HEK293 (cell line): ENCODE data around the gene NAPB.

ENCODE experiments used
- BCL11A ChIP-seq: fragments of 450-650 bp; formaldehyde crosslinking; IDR thresholded peaks from 2 replicates; pipeline ENCODE4 v1.5.1; 2016; ENCODE audit warnings: low read depth, missing biosample characterization, missing genetic modification characterization
- GFI1B ChIP-seq: fragments of 450-650 bp; formaldehyde crosslinking; IDR thresholded peaks from 2 replicates; pipeline ENCODE4 v1.5.1; 2016; ENCODE audit warnings: missing biosample characterization, missing genetic modification characterization
- GLIS1 ChIP-seq: fragments of 450-650 bp; formaldehyde crosslinking; IDR thresholded peaks from 2 replicates; pipeline ENCODE4 v1.5.1; 2016; ENCODE audit warnings: missing biosample characterization, missing genetic modification characterization
- IKZF3 ChIP-seq: fragments of 450-650 bp; IDR thresholded peaks from 2 replicates; pipeline ENCODE4 v1.5.0; 2018; ENCODE audit warnings: missing biosample characterization, mild to moderate bottlenecking, missing genetic modification characterization, moderate library complexity
- KLF10 ChIP-seq: fragments of 450-650 bp; IDR thresholded peaks from 2 replicates; pipeline ENCODE4 v1.5.1; 2018; ENCODE audit warnings: missing biosample characterization, mild to moderate bottlenecking, missing genetic modification characterization
- PRDM6 ChIP-seq: fragments of 450-650 bp; formaldehyde crosslinking; IDR thresholded peaks from 2 replicates; pipeline ENCODE4 v1.5.1; 2017; ENCODE audit warnings: missing biosample characterization, missing genetic modification characterization
- RBAK ChIP-seq: fragments of 450-650 bp; formaldehyde crosslinking; IDR thresholded peaks from 2 replicates; pipeline ENCODE4 v1.5.1; 2016; ENCODE audit warnings: missing biosample characterization, missing genetic modification characterization
- SALL2 ChIP-seq: fragments of 450-650 bp; formaldehyde crosslinking; IDR thresholded peaks from 2 replicates; pipeline ENCODE4 v1.5.0; 2017; ENCODE audit warnings: missing biosample characterization, mild to moderate bottlenecking, missing genetic modification characterization, borderline replicate concordance
- SCRT2 ChIP-seq: fragments of 450-650 bp; formaldehyde crosslinking; IDR thresholded peaks from 2 replicates; pipeline ENCODE4 v1.5.1; 2016; ENCODE audit warnings: missing biosample characterization, missing genetic modification characterization
- SETDB1 ChIP-seq: IDR thresholded peaks from one replicate; pipeline ENCODE4 v1.6.1; 2017; ENCODE audit warnings: mild to moderate bottlenecking, low read length, moderate library complexity, mixed read lengths; ENCODE audit not compliant: insufficient read length
- YY1 ChIP-seq: fragments of 450-650 bp; formaldehyde crosslinking; IDR thresholded peaks from 2 replicates; pipeline ENCODE4 v1.5.1; 2018; ENCODE audit warnings: missing biosample characterization, missing genetic modification characterization
- ZBTB49 ChIP-seq: fragments of 450-650 bp; formaldehyde crosslinking; IDR thresholded peaks from 2 replicates; pipeline ENCODE4 v1.5.1; 2016; ENCODE audit warnings: missing biosample characterization, missing genetic modification characterization, low read depth
- ZBTB6 ChIP-seq: fragments of 450-650 bp; formaldehyde crosslinking; IDR thresholded peaks from 2 replicates; pipeline ENCODE4 v1.5.1; 2017; ENCODE audit warnings: missing biosample characterization, missing genetic modification characterization
- ZNF16 ChIP-seq: fragments of 450-650 bp; formaldehyde crosslinking; IDR thresholded peaks from 2 replicates; pipeline ENCODE4 v1.5.1; 2016; ENCODE audit warnings: low read depth, missing biosample characterization, missing genetic modification characterization
- ZNF26 ChIP-seq: fragments of 450-650 bp; formaldehyde crosslinking; IDR thresholded peaks from 2 replicates; pipeline ENCODE4 v1.5.1; 2016; ENCODE audit warnings: missing biosample characterization, missing genetic modification characterization
- ZNF266 ChIP-seq: fragments of 450-650 bp; formaldehyde crosslinking; IDR thresholded peaks from 2 replicates; pipeline ENCODE4 v1.5.1; 2016; ENCODE audit warnings: missing biosample characterization, missing genetic modification characterization, low read depth
- ZNF354C ChIP-seq: fragments of 450-650 bp; formaldehyde crosslinking; IDR thresholded peaks from 2 replicates; pipeline ENCODE4 v1.5.1; 2016; ENCODE audit warnings: missing biosample characterization, missing genetic modification characterization, low read depth, borderline replicate concordance
- ZNF48 ChIP-seq: fragments of 450-650 bp; formaldehyde crosslinking; IDR thresholded peaks from 2 replicates; pipeline ENCODE4 v1.5.1; 2016; ENCODE audit warnings: missing biosample characterization, missing genetic modification characterization
- ZNF488 ChIP-seq: fragments of 450-650 bp; formaldehyde crosslinking; IDR thresholded peaks from 2 replicates; pipeline ENCODE4 v1.5.1; 2016; ENCODE audit warnings: missing biosample characterization, missing genetic modification characterization
- ZNF513 ChIP-seq: fragments of 450-650 bp; IDR thresholded peaks from 2 replicates; pipeline ENCODE4 v1.5.1; 2018; ENCODE audit warnings: missing biosample characterization, missing genetic modification characterization
- ZNF621 ChIP-seq: fragments of 450-650 bp; formaldehyde crosslinking; IDR thresholded peaks from 2 replicates; pipeline ENCODE4 v1.5.1; 2017; ENCODE audit warnings: missing biosample characterization, missing genetic modification characterization
- ZNF76 ChIP-seq: fragments of 450-650 bp; formaldehyde crosslinking; IDR thresholded peaks from 2 replicates; pipeline ENCODE4; 2016; ENCODE audit warnings: low read depth, missing biosample characterization, missing genetic modification characterization, borderline replicate concordance
- ZSCAN16 ChIP-seq: fragments of 450-650 bp; formaldehyde crosslinking; IDR thresholded peaks from 2 replicates; pipeline ENCODE4 v1.5.1; 2016; ENCODE audit warnings: missing biosample characterization, missing genetic modification characterization
- TF ChIP-seq, protein P1 (sequence below): fragments of 450-650 bp; formaldehyde crosslinking; IDR thresholded peaks from 2 replicates; pipeline ENCODE4 v1.5.1; 2016; ENCODE audit warnings: missing biosample characterization, missing genetic modification characterization
- TF ChIP-seq, protein P2 (sequence below): fragments of 450-650 bp; formaldehyde crosslinking; IDR thresholded peaks from 2 replicates; pipeline ENCODE4 v1.5.1; 2016; ENCODE audit warnings: missing biosample characterization, missing genetic modification characterization

Gene NAPB

GRCh38 chr20:23350196-23350903 is 70.9 kb downstream of the NAPB start, which contains the start of gene NXT1 (continued):
- TF ChIP-seq ZBTB6 = no peak; the same call in 1 of the 2 replicates
- TF ChIP-seq ZNF48 (tag by site-specific recombination) = no peak
- TF ChIP-seq IKZF3 (tag by site-specific recombination) = peak; percentile 23; the same call in 1 of the 2 replicates
- no peak for TF ChIP-seq ZNF266 (tag by site-specific recombination)
- peak; percentile 86 for TF ChIP-seq SCRT2 (tag by site-specific recombination)
- TF ChIP-seq BCL11A (tag by site-specific recombination) = no peak
- TF ChIP-seq, protein P1, sequence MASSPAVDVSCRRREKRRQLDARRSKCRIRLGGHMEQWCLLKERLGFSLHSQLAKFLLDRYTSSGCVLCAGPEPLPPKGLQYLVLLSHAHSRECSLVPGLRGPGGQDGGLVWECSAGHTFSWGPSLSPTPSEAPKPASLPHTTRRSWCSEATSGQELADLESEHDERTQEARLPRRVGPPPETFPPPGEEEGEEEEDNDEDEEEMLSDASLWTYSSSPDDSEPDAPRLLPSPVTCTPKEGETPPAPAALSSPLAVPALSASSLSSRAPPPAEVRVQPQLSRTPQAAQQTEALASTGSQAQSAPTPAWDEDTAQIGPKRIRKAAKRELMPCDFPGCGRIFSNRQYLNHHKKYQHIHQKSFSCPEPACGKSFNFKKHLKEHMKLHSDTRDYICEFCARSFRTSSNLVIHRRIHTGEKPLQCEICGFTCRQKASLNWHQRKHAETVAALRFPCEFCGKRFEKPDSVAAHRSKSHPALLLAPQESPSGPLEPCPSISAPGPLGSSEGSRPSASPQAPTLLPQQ (tag by site-specific recombination) = 0 out of 2 replicates have a peak, but pooled peaks have one; percentile 19
- TF ChIP-seq SALL2 (tag by site-specific recombination) = no peak
- no peak for TF ChIP-seq SETDB1
- TF ChIP-seq ZSCAN16 (tag by site-specific recombination) = no peak
- no peak for TF ChIP-seq ZNF16 (tag by site-specific recombination)
- TF ChIP-seq GLIS1 = no peak
- TF ChIP-seq ZNF621 (tag by site-specific recombination) = no peak
- TF ChIP-seq YY1 (tag by site-specific recombination) = peak; percentile 75
- no peak for TF ChIP-seq ZNF488 (tag by site-specific recombination)
- TF ChIP-seq RBAK (tag by site-specific recombination) = no peak
- no peak for TF ChIP-seq GFI1B (tag by site-specific recombination)
- no peak for TF ChIP-seq ZNF354C
- TF ChIP-seq ZBTB49 (tag by site-specific recombination) = no peak
- no peak for TF ChIP-seq ZNF26
- TF ChIP-seq KLF10 (tag by site-specific recombination) = no peak
- no peak for TF ChIP-seq ZNF513 (tag by site-specific recombination)
- peak; percentile 91 for TF ChIP-seq ZNF76 (tag by site-specific recombination)
- no peak for TF ChIP-seq PRDM6 (tag by site-specific recombination)
- TF ChIP-seq, protein P2, sequence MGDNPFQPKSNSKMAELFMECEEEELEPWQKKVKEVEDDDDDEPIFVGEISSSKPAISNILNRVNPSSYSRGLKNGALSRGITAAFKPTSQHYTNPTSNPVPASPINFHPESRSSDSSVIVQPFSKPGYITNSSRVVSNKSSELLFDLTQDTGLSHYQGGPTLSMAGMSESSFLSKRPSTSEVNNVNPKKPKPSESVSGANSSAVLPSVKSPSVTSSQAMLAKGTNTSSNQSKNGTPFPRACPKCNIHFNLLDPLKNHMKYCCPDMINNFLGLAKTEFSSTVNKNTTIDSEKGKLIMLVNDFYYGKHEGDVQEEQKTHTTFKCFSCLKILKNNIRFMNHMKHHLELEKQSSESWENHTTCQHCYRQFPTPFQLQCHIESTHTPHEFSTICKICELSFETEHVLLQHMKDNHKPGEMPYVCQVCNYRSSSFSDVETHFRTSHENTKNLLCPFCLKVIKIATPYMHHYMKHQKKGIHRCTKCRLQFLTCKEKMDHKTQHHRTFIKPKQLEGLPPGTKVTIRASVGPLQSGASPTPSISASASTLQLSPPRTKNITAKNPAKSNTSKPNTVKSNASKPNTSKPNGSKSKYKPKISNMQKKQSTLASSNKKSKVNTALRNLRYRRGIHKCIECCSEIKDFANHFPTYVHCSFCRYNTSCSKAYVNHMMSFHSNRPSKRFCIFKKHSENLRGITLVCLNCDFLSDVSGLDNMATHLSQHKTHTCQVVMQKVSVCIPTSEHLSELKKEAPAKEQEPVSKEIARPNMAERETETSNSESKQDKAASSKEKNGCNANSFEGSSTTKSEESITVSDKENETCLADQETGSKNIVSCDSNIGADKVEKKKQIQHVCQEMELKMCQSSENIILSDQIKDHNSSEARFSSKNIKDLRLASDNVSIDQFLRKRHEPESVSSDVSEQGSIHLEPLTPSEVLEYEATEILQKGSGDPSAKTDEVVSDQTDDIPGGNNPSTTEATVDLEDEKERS (tag by site-specific recombination) = no peak
